GM18858 (cell line): Measurements from ENCODE around the gene PPEF1.

Source experiments
- ATAC-seq: cut with Tn5 transposase; IDR thresholded peaks from one replicate; pipeline ENCODE4 v1.9.1; 2021; ENCODE audit not compliant: unreplicated experiment

PPEF1 gene

GRCh38 chrX:18875256-18875878 is 167.9 kb downstream of the PPEF1 start:
- ATAC-seq: no peak

GRCh38 chrX:18877469-18877868 is 170.0 kb downstream of the PPEF1 start:
- ATAC-seq: no peak
